Stimulated activated CD8-positive, alpha-beta memory T cell treated with anti-CD3 and anti-CD28 coated beads, Interleukin-4, amount 100 ng/mL, for 24 hours (primary cell): ENCODE measurements around the gene TCP11L2.
A peak's percentile ranks its signal among the peaks of the same experiment; 100 is the strongest.
"Not testable (repeated sequence)": the region's sequence is repeated elsewhere in the genome, so short reads cannot be mapped to it uniquely, and the experiment has no call there.

Experiments used
- DNase-seq: peaks from one replicate; pipeline ENCODE4 v3.0.0-alpha.2; 2020; ENCODE audit warnings: low read depth

The TCP11L2 gene

DNA sequence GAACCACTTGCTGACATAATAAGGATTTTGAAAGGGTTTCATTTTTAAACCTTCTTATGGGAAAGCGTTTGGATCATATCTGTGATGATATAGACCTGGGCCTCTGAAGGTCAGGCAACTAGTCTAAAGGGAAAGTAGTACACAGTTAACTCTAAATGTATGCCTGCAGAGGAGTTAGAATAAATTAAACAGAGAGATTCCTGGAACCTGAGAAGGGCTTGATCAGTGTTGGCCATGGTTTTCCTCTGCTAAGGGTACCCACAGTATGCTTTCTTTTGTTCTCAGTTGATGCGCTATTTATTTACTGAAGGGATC lies 40.6 kb downstream of the TCP11L2 start:
- no peak for DNase-seq

DNA sequence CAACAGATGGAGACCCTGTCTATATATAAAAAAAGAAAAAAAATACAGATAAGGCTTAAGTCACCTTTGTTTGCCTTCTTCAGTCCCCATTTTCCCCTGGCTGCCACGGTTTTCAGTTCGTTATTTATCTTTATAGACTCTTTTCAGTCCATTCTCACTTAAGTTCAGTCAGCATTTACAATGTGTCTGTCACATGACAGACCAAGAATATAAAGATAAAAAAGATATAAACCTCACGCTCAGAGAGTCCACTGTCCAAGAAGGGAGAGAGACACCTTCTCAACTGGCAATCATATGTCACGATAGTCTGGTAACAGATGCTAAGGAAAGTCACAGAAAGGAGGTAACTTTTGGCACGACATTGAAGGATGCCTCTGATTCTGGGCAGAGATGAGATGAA lies 41.6 kb downstream of the TCP11L2 start:
- DNase-seq = no peak

GRCh38 chr12:106345746-106346145 lies 43.2 kb downstream of the TCP11L2 start:
- DNase-seq = no peak

GRCh38 chr12:106348411-106348810 lies 45.9 kb downstream of the TCP11L2 start:
- no peak for DNase-seq

GRCh38 chr12:106353175-106353574 lies 50.6 kb downstream of the TCP11L2 start:
- no peak for DNase-seq

- peak; percentile 93 for DNase-seq
Observed at GRCh38 chr12:106357549-106358395, 55.2 kb downstream of the TCP11L2 start, which contains the start of gene POLR3B. POLR3B (plus strand) TSS chr12:106357748; CDS start chr12:106357880, 132 bp downstream.

DNA sequence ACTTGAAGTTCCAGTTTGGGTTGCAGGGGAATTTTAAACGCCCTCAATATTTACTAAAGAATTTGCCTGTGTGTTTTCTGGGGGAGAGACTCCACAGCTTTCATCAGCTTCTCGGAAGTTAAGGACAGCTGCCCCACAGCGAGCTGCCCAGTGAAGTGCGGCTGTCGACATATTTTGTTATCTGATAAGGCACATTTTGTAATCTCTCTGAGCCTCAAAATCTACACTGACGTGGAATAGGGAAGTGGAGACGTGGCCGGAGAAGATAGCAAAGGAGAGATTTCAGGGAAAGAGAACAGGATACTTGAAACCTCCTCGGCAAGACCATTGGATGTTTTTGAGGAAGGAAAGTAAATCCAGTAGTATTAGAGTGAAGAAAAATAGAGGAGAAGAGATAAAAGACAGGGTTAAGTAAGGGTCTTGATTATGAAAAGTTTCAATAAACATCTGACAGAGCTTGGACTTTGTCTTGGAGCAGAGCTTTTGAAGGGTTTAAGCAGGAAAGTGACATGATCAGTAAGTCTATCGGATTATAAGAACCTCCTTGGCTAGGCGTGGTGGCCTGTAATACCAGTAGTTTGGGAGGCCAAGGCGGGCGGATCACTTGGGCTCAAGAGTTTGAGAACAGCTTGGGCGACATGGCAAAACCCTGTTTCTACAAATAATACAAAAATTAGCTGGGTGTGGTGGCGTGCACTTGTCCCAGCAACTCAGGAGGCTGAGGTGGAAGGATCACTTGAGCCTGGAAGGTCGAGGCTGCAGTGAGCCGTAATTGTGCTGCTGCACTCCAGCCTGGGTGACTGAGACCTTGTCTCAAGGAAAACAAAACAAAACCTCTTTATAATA lies 56.1 kb downstream of the TCP11L2 start:
- no peak for DNase-seq

DNA sequence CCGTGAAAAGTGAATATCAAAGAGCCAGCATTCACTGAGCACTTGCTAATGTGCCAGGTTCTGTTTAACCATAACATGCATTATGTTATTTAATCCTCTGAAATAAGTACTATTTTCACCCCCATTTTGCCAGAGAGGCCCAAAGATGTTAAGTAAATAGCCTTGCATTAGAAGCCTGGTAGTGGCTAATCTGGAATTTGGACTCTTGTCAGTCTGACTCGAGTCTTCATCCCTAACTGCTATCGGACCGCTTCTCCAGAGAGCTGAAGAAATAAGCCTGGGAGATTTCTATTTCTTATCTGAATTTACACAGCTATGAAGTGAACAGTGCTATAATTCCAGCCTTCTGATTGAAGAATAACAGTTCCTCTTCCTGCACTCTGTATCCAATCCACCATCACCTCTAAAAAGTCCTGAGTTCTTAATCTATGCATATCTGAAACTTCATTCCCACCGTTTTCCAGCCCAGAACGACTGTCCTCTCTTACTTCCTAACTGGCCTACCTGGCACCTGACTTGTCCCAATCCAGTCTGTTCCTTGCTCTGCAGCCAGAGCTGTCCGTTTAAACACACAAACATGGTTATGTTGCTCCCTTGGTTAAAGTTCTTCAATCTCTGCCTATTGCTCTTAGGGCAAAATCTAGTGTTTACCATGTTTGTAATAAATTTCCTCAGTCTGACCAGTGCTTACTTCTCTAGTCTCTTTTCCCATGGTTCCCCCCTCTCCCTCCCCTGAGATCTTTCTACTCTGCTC lies 57.3 kb downstream of the TCP11L2 start:
- DNase-seq = no peak

DNA sequence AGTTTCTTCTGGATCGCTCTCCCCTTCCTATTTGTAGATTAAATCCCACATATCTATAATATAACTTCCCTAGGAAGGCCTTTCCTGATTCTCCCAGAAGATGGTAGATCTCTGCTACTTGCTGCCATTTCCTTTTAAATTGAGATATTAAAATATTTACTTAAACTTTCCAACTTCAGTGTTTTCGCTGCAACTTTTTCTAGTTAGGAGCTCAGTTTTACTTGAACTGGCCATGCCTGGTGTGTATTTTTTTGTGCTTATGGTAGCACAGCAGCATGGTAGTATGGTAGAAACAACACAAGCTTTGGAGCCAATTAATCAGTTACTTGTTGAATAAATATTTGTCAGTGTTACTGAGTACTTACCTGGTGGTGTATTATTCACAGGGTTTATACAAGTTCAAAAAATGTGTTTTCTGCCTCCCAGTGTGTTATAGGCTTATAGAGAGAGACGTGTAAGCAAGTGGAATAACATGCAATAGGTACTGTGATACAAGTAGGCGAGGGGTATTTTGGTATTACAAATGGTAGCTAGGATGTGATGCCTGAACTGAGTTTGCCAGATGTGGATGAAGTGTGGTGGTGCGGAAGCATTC lies 58.0 kb downstream of the TCP11L2 start:
- DNase-seq = no peak

DNA sequence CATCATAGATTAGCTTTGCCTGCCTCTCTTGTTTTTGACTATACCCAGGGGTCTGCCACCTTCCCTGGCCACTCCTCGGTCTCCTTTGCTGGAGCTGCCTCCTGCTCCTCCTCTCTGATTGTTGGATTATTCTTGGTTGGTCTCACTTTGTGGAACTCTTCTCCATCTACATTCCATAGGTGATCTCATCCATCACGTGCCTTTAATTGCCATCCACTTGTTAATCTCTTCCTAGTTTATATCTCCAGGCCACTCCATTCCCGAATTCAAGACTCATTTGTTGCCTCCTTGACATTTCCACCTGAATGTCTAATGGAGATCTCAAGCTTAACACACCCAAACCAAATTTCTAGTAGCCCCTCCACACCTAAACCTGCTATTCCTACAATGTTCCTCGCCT lies 60.4 kb downstream of the TCP11L2 start:
- no peak for DNase-seq

GRCh38 chr12:106364261-106364660 lies 61.7 kb downstream of the TCP11L2 start:
- DNase-seq = no peak

DNA sequence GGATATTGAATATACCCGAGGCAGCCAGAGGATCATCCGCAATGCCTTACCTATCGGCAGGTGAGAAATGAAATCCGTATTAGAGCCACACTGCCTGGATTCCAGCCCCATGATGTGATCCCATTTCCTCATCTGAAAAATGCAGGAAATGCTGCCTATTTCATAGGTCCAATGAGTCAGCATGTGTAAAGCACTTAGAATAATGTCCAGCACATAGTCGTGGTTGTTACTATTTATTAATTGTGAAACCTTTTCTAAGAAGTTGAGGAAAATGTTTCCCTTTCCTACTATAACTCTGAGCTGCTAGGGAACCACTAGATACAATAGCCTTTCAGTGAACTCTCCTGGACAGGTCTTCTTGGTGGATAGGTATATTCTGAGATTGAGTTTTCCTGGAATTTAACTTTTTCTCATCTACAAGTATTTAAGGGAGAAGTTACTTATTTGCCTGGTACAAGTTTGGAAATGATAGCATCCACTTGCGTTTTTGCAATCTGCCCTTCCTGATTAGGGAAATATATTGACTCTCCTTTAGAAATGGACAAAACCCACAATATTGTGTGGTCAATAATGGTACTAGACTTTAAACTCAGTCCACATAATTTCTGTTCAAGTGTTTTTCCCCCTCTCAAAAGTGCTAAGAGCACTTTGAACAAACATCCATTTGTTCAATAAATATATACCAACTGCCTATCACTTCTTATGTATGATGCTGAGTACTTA lies 67.3 kb downstream of the TCP11L2 start:
- no peak for DNase-seq

GRCh38 chr12:106378788-106379187 lies 76.3 kb downstream of the TCP11L2 start:
- DNase-seq = no peak

- DNase-seq = no peak
Observed at GRCh38 chr12:106380954-106381353, 78.4 kb downstream of the TCP11L2 start.

GRCh38 chr12:106381866-106382265 lies 79.3 kb downstream of the TCP11L2 start:
- not testable (repeated sequence) for DNase-seq

DNA sequence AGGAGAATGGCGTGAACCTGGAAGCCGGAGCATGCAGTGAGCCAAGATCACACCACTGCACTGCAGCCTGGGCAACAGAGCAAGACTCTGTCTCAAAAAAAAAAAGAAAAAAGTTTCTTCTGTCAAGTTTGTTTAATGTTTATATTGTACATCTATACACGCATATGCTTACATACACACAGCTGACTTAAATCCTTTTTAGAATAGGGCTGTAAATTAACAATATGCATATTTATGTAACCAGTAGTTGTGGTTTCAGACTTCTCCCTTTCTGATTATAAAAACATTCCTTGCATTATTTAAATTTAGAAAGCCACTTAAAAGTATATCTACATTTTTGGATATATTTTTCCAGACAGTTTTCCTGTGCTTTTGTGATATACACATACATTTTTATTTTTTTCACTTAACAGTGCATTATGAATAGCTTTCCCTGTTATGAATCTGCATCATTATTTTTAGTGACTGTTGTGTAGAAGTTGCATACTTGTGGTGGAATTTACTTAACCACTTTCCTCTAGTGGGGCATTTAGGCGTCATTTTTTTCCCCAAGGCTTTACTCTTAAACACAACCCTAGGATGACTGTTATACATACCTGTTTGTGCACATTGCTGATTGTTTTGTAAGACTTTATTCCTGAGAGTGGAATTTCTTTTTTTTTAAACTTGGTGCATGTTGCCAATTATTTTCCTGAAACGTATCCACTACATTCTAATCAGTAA lies 84.4 kb downstream of the TCP11L2 start:
- DNase-seq = no peak

GRCh38 chr12:106387848-106388377 lies 85.4 kb downstream of the TCP11L2 start:
- no peak for DNase-seq

DNA sequence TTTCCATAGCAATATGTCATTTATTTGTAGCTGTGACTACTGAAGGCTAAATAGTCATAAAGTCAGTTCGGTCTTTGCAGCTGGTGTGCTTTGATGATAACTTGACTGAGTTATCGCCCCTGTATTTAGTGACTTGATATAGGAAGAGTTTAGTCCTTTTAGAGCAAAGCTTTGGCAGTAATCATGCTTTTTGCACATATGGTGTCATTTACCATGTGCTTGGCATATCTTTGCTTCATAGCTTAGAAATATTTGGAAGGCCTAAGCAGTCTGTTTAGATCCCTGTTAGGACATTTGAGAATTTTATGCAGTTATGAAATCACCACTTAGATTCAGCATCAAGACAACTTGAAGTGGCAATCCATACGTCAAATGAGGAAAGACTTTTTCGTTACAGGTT lies 86.6 kb downstream of the TCP11L2 start:
- DNase-seq = no peak

GRCh38 chr12:106392759-106393158 lies 90.2 kb downstream of the TCP11L2 start:
- DNase-seq = no peak
